Keratinocyte (primary cell): Measurements from ENCODE around the gene OR2T11.

Experiments used
- EZH2 ChIP-seq: IDR thresholded peaks from one replicate; pipeline ENCODE4 v1.6.1; 2012; ENCODE audit warnings: inconsistent platforms, mild to moderate bottlenecking, low read length, moderate library complexity
- TF ChIP-seq, protein P1 (sequence below), 3 experiments: IDR thresholded peaks in 1 of 3; conservative IDR thresholded peaks in 1 of 3; optimal IDR thresholded peaks in 1 of 3; 2 replicates in 2 of 3; 3 replicates in 1 of 3; pipeline versions ENCODE3 to v1.5.1; 2011; ENCODE audit warnings: low read length in 3 of 3, mild to moderate bottlenecking in 3 of 3, moderate library complexity in 2 of 3, control low read depth in 1 of 3, inconsistent platforms in 1 of 3; ENCODE audit not compliant: insufficient read depth in 2 of 3; ENCODE audit errors: extremely low read depth in 1 of 3

DNA sequence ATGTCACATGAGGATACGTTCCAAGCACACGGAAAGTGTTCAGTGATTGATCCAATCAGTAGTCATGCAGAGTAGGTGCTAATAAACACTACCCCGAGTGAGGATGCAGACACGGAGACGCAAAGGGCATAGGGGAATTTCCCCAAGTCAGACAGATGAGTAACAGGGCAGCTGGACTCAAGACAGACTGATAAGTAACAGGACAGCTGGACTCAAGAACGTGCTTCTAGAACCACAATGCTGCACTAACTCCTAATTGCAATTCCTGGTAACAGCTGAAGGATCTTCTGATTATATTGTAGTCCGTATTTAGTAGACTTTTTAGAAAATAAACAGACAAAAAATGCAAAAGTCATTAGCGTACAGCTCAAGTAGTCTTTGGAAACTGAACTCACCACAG is 35.5 kb downstream of the OR2T11 start:
- TF ChIP-seq, protein P1, sequence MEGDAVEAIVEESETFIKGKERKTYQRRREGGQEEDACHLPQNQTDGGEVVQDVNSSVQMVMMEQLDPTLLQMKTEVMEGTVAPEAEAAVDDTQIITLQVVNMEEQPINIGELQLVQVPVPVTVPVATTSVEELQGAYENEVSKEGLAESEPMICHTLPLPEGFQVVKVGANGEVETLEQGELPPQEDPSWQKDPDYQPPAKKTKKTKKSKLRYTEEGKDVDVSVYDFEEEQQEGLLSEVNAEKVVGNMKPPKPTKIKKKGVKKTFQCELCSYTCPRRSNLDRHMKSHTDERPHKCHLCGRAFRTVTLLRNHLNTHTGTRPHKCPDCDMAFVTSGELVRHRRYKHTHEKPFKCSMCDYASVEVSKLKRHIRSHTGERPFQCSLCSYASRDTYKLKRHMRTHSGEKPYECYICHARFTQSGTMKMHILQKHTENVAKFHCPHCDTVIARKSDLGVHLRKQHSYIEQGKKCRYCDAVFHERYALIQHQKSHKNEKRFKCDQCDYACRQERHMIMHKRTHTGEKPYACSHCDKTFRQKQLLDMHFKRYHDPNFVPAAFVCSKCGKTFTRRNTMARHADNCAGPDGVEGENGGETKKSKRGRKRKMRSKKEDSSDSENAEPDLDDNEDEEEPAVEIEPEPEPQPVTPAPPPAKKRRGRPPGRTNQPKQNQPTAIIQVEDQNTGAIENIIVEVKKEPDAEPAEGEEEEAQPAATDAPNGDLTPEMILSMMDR (optimal IDR thresholded peaks at IDR 0.05 in 1 of 3, IDR thresholded peaks at IDR 0.05 in 1 of 3, conservative IDR thresholded peaks at IDR 0.05 in 1 of 3; ENCODE audit: extremely low read depth in 1 of 3, insufficient read depth in 2 of 3, low read length in 3 of 3): no peak
- TF ChIP-seq EZH2: no peak
